Measurements from ENCODE around the gene SH3GL1.
"Not testable (repeated sequence)": the region's sequence is repeated elsewhere in the genome, so short reads cannot be mapped to it uniquely, and the experiment has no call there.

The SH3GL1 gene

DNA sequence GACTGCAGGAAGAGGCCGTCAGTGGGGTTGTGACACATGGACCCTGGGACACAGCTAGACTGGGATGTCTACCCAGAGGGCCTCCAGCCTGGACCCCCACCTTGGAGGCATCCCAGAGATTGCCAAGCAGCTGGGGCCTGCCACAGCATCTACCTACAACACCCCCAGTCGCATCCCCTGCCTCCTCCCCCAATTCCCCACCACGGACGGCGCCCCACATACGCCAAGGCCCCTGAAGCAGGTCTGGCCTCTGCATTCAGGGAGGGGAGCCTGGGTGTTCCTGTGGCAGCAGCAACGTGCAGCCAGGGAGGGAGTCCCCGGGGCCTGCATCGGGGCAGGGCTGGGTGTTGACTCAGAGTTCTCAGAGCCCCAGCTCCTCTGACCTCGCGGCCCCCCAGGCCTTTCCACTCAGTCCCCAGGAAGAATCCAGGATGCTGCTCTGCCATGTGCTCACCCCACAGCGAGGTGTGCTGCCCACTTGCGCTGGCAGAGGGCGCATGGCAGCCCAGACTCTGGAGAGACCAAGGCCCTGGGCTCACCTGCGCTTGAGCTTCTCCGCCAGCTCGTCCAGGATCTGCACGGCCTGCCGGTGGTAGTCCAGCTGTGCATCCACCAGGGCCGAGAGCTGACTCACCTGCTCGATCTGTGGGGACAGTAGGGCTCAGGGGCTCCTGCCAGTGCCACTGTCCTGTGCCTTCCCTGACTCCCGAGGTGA, 37.4 kb downstream of the SH3GL1 start:
- no peak for DNase-seq (ENCODE audit: low read depth in 3 of 3)

DNA sequence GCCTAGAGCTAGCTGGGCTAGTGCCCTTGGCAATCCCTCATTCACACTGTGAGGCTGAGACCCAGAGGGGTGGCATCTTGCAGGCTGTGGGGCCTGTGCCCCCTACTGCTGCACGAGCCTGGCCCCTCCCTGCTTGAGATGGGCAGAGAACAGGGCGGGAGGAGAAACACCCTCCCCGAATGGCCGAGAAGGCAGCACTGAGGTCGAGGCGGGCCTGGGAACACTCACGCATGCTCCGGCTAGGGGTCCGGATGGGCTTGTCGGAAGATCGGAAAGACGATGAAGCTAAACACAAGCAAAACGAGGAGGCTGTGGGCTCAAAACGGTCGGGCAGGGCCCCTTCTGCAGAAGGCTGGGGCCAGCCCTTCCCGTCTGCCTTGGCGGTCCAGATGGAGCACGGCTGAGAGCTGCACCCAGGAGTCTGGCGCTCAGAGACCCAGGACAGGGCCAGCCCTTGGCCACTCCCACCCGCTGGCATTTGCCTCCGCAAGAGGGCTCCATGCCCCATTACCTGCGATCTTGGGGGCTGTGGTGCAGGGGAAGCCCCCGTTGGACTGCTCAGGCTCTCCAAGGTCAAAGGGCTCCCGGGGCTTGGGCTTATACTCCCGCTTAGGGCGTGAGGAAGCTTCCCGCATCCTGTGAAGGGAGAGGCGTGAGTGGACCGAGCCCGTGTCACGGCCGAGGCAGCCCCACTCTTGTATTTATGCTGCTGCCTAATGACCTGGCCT, 38.1 kb downstream of the SH3GL1 start:
- DNase-seq (ENCODE audit: low read depth in 3 of 3): no peak

- no peak for DNase-seq (ENCODE audit: low read depth in 3 of 3)
Measured at GRCh38 chr19:4361152-4362046, 38.9 kb downstream of the SH3GL1 start.

DNA sequence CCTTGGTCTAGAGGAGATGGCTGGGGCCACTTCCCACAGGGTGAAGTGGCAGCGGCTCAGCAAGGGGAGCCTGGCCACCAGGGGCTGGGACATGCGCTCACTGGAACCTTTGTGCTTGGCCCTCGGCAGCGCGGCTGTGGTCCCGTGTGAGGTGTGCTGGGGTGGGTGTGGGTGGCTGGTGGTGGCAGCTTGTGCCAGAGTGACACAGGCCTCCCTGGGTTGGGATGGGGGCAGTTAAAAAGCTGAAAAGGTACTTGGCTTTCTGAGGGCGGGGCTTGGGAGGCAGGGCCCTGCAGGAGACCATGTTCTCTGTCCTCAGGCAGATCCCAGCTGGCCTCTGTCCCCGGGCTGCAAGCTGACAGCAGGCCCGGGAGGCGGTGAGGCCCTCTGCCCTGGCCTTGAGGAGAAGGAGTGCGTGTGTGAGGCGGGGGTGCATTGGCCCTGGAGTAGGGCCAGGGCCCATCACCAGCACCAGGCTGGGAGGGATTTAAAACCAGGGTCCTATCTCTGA, 39.7 kb downstream of the SH3GL1 start:
- no peak for DNase-seq (ENCODE audit: low read depth in 3 of 3)

GRCh38 chr19:4360081-4360569, 40.2 kb downstream of the SH3GL1 start:
- DNase-seq (ENCODE audit: low read depth in 3 of 3): no peak

GRCh38 chr19:4359627-4360000, 40.7 kb downstream of the SH3GL1 start:
- no peak for DNase-seq (ENCODE audit: low read depth in 3 of 3)

- no peak for DNase-seq (ENCODE audit: low read depth in 3 of 3)
Measured at GRCh38 chr19:4358709-4359626, 41.4 kb downstream of the SH3GL1 start.

- DNase-seq (ENCODE audit: low read depth in 3 of 3): no peak
Measured at GRCh38 chr19:4357921-4358326, 42.4 kb downstream of the SH3GL1 start.

GRCh38 chr19:4357095-4357797, 43.1 kb downstream of the SH3GL1 start:
- no peak for DNase-seq (ENCODE audit: low read depth in 3 of 3)

- no peak for DNase-seq (ENCODE audit: low read depth in 3 of 3)
Measured at GRCh38 chr19:4354897-4355296, 45.5 kb downstream of the SH3GL1 start.

DNA sequence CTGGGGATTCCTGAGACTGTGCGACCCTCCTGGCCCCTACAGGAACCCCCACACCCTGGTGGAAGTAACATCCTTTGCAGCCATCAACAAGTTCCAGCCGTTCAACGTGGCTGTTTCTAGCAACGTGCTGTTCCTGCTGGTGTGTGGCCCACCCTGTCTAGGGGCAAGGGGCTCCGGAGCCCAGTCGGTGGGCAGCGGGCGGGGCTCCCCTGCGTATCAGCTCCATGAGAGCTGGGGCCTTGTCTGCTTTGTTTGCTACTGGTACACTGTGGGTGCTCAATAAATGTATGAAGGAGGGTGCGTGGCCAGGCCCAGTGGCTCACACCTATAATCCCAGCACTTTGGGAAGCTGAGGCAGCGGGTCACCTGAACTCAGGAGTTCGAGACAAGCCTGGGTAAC, 46.1 kb downstream of the SH3GL1 start:
- DNase-seq (ENCODE audit: low read depth in 3 of 3): no peak

DNA sequence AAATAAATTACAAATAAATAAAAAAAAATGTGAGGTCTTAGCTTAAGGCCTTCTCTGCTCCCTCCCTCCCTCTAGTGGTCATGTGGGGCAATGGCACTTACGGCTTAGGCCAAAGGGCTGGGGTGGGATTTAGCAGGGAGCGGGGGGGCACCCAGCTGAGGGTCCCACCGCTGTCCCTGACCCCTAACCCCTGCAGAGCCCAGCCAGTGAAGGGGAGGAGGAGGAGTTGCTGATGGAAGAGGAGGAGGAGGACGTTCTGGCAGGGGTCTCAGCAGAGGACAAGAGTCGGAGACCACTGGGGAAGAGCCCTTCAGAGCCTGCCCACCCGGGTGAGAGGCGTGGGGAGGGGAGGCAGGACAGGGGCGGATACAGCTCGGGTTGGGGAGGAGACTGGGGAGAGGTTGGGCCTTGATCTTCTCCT, 47.6 kb downstream of the SH3GL1 start:
- DNase-seq (ENCODE audit: low read depth in 3 of 3): peak in 2 of 3 experiments; percentile 26 to 38

GRCh38 chr19:4350726-4351125, 49.6 kb downstream of the SH3GL1 start:
- no peak for DNase-seq (ENCODE audit: low read depth in 3 of 3)

GRCh38 chr19:4350111-4350510, 50.2 kb downstream of the SH3GL1 start:
- no peak for DNase-seq (ENCODE audit: low read depth in 3 of 3)

DNA sequence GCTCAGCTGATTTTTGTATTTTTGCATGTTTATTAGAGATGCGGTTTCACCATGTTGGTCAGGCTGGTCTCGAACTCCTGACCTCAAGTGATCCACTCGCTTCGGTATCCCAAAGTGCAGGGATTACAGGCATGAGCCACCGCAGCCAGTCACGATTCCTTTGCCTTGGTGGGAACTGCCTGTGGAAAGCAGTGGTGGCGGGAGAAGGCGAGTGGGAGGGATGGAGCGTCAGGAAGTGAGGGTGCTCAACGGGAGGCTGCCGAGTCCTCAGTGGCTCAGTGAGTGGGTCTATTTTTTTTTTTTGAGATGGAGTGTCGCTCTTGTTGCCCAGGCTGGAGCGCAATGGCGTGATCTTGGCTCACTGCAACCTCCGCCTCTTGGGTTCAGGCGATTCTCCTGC, 51.1 kb downstream of the SH3GL1 start:
- DNase-seq (ENCODE audit: low read depth in 3 of 3): not testable (repeated sequence)

GRCh38 chr19:4347521-4347920, 52.8 kb downstream of the SH3GL1 start:
- DNase-seq (ENCODE audit: low read depth in 3 of 3): no peak

DNA sequence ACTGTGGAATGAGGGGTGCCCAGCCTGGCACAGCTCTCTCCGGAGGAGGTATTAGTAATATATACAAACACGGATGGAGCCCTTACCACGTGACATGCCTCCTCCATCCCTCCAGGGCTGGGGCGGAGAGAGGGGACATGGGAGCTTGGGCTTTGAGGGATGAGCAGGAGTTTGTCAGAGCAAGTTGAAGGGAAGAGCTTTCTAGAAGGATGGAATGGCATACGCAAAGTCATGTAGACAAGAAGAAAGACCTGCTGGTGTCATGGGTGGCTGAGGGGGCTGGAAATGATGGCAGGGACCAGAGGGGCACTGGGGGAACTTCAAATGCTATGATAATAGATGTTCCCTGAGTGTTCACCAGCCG, 54.3 kb downstream of the SH3GL1 start:
- no peak for DNase-seq (ENCODE audit: low read depth in 3 of 3)

DNA sequence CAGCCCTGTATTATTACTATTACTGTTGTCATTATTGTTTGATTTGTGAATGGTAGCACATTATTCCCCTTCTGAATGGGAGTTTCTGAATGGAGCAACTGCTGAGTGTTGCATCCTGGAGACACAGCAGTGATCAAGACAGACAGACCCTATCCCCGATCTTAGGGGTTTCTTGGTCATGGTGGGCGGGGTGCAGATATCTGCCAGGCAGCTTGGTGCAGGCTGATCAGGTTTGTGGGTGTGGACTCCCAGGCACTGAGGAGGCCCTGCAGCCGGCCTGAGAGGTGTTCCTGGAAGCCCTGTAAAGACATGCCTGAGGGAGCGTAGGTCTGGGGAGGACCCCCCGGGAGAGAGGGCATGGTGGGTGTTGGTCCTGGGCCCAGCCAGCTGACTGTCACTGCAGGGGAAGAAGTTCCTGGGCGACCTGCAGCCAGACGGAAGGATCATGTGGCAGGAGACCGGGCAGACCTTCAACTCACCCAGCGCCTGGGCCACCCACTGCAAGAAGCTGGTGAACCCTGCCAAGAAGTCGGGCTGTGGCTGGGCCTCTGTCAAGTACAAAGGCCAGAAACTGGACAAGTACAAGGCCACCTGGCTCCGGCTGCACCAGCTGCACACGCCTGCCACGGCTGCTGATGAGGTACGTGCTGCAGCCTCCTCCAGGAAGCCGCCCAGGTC, 54.9 kb downstream of the SH3GL1 start:
- DNase-seq (ENCODE audit: low read depth in 3 of 3): no peak

DNA sequence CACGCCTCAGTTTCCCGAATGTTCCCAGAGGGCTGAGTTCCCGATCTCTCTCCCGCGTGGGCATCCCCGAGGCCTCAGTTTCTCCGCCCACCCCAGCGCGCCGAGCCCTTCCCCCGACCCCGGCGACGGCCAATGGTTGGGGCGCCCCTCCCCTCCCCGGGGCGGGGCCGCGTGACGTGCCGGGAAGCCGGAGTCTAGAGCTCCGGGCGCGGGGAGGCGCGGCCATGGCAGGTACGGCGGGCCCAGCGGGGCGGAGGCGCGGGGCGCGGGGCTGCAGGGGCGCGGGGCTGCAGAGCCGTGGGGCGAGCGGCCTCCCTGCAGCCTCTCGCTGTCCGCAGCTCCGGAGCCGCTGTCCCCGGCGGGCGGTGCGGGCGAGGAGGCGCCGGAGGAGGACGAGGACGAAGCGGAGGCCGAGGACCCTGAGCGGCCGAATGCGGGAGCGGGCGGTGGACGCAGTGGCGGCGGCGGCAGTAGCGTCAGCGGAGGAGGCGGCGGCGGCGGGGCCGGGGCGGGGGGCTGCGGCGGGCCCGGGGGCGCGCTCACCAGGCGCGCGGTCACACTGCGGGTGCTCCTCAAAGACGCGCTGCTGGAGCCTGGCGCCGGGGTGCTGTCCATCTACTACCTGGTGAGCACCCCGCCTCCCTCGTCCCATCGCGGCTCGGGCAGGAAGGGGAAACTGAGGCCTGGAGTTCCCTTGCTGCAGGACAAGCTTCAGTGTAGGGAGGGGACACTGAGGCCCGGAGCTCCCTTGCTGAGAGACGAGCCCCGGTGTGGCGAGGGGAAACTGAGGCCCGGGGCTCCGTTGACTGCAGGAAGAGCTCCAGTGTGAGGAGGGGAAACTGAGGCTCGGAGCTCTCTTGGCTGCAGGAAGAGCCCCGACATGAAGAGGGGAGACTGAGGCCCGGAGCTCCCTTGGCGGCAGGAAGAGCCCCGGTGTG, 56.7 kb downstream of the SH3GL1 start, which contains the start of gene MPND:
Gene MPND, plus strand, starts transcription at position 193 of the 938 bp plus-strand sequence. Its CDS starts 32 bp downstream, at position 225.
- DNase-seq (ENCODE audit: low read depth in 3 of 3): peak; percentile 85 to 94 (median 89)
